ENCODE data around the gene PROK2.

PROK2 gene

GRCh38 chr3:71786217-71786549 lies 1.2 kb upstream of the PROK2 start:
- no peak for DNase-seq

GRCh38 chr3:71785532-71786216 lies 726 bp upstream of the PROK2 start:
- no peak for DNase-seq

- DNase-seq: no peak
These were observed 591 bp downstream of the PROK2 start for GRCh38 chr3:71784201-71784913.

- DNase-seq: no peak
These were observed 1.8 kb downstream of the PROK2 start for GRCh38 chr3:71783152-71783551.

GRCh38 chr3:71780430-71780829 lies 4.5 kb downstream of the PROK2 start:
- no peak for DNase-seq

- DNase-seq: no peak
These were observed 5.1 kb downstream of the PROK2 start for GRCh38 chr3:71779674-71780377.

GRCh38 chr3:71778353-71778752 lies 6.6 kb downstream of the PROK2 start:
- DNase-seq: no peak

- no peak for DNase-seq
These were observed 8.4 kb downstream of the PROK2 start for GRCh38 chr3:71776538-71776937.

GRCh38 chr3:71771884-71772283 lies 13.1 kb downstream of the PROK2 start:
- DNase-seq: no peak

GRCh38 chr3:71771126-71771525 lies 13.8 kb downstream of the PROK2 start:
- DNase-seq: no peak

- DNase-seq: no peak
These were observed 21.5 kb downstream of the PROK2 start for GRCh38 chr3:71763426-71763825.

- no peak for DNase-seq
These were observed 24.8 kb downstream of the PROK2 start for GRCh38 chr3:71760140-71760539.

- no peak for DNase-seq
These were observed 25.5 kb downstream of the PROK2 start for GRCh38 chr3:71759401-71759800.

- no peak for DNase-seq
These were observed 26.9 kb downstream of the PROK2 start for GRCh38 chr3:71758091-71758490.

- DNase-seq: no peak
These were observed 30.2 kb downstream of the PROK2 start for GRCh38 chr3:71754610-71755253.

GRCh38 chr3:71753701-71754609 lies 31.0 kb downstream of the PROK2 start, which contains the start of gene GPR27:
Gene GPR27, plus strand, starts transcription at chr3:71753855. Its CDS starts 195 bp downstream, at chr3:71754050.
- peak; percentile 9 for DNase-seq

GRCh38 chr3:71752831-71753700 lies 31.9 kb downstream of the PROK2 start:
- DNase-seq: no peak

- DNase-seq: no peak
These were observed 33.3 kb downstream of the PROK2 start for GRCh38 chr3:71751602-71752001.

- no peak for DNase-seq
These were observed 40.2 kb downstream of the PROK2 start for GRCh38 chr3:71744738-71745137.

- no peak for DNase-seq
These were observed 42.3 kb downstream of the PROK2 start for GRCh38 chr3:71742621-71743020.

GRCh38 chr3:71734881-71735280 lies 50.1 kb downstream of the PROK2 start:
- no peak for DNase-seq
